Activated naive CD4-positive, alpha-beta T cell treated with anti-CD3 and anti-CD28 coated beads, Interleukin-2, amount 50 U/mL, for 16 hours (primary cell): ENCODE measurements around the gene LMO1.

Experiments used
- DNase-seq: peaks from one replicate; pipeline ENCODE4 v3.0.0-alpha.2; 2020

The LMO1 gene

DNA sequence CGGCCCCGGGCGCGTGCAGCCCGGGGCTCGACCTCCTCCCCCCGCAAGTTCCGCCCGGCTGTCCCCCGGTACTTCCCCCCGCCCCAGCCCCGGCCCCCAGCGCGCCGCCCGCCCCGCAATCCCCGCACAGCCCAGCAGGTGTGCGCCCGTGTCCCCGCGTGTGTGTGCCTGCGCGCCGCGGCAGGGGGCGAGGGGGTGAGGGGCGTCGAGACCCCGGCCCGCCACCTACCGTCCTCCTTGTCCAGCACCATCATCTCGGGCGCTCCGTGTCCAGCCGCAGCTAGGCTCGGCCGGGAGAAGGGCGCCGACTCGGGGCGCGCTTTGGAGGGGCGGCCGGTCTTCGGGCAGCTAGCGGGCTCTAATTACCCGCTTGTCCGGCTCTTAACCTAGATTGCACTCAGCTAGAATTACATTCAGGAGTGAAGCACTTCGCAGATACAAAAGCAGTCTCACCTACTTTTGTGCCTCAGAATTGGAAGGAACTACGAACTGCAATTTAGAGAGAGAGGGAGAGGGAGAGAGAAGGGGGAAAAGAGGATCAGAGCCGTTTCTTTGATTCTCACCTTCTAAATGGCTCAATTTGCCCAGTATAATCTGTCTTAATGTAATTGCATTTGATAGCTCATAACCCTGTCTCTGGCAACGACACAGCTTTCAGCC, 439 bp downstream of the LMO1 start:
- no peak for DNase-seq

- peak; percentile 37 for DNase-seq
Observed at GRCh38 chr11:8262552-8263108, 1.0 kb downstream of the LMO1 start.

GRCh38 chr11:8261921-8262551, 1.6 kb downstream of the LMO1 start:
- no peak for DNase-seq

DNA sequence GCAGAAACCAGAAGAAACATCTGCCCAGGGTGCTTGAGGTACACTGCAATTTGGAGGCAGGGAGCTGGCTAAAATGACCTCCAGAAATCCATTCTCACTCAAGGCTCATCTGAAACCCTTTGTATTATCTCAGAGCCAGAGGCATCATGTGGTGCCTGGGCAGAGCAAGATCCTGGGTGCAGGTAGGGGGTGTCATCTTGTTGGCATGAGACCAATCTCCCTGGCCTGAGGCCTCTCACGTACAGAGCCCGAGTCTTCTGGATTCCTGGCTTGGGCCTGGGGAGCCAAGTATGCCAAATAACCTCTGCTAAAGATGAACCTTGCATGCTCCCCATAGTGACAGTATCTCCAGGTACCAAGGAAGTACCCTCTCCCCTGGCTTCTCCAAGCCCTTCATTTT, 2.4 kb downstream of the LMO1 start:
- DNase-seq = no peak

- no peak for DNase-seq
Observed at GRCh38 chr11:8260202-8260966, 3.3 kb downstream of the LMO1 start.

DNA sequence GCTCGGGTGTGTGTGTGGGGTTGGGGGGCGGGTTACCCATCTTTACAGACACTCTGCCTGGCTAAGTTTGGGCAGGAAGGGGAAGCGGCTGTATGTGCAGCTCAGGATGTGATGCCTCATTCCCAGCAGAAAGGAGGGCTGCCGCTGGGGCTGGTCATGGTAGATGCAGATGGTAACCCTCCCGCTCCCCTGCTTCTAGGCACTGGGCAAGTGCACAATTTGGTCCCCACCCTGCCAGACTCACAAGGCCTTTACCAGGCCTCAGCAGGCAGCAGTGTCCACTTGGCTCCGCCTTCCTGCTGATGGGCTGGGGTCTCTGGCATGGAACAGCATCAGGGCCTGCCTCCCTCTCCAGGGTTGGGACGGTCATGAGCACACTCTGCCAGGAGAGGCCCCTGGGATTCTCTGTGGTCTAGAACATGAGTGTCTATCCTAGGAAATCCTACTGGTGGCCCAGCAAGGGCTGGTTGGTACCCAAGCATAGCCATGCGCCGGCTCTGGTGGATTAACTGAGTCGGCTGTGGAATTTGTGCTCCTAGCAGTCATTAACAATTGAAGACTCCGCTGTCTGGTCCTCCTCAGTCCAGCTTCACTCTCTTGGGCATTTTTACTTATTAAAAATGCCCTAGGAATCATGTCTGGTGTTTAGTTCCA, 4.2 kb downstream of the LMO1 start:
- no peak for DNase-seq

- DNase-seq = no peak
Observed at GRCh38 chr11:8258784-8259183, 4.9 kb downstream of the LMO1 start.

DNA sequence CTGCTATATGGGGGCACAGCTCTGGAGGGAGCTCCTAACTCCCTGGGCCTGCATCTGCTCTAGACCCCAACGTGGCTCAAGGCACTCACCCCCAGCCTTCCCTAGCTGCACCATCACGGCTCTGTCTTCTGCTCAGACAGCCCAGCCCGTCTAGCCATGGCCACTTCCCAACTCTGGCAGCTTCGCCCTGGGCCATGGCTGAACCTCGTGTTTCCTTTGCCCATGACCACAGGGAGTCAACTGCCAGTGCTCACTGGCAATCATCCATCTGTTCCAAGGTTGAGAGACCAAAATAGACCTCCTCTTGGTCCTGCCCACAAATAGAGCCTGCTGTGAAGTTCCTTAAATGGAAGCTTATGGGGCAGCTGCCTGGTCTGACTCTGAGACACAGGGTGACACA, 5.4 kb downstream of the LMO1 start:
- no peak for DNase-seq

- no peak for DNase-seq
Observed at GRCh38 chr11:8257003-8257664, 6.5 kb downstream of the LMO1 start.

GRCh38 chr11:8256271-8257002, 7.2 kb downstream of the LMO1 start:
- no peak for DNase-seq

- no peak for DNase-seq
Observed at GRCh38 chr11:8253566-8253965, 10.1 kb downstream of the LMO1 start.

DNA sequence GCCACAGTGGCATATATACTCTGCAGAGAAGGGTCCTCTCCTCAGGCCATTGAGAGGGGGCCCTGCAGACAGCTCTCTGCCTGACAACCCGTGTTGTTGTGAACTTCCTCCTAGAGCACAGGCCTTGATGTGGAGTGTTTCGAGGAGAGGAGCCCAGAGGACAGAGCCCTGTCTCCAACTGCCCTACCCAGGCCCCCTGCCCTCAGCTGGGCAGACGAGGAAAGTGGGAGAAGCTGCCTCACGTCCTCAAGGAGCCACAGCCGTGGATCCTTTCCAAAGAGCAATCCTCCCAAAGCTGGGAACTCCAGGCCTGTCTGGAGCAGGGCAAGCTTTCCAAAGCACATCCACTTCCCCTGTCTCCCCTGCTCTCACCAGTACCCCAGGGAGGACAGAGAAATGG, 10.7 kb downstream of the LMO1 start:
- no peak for DNase-seq

DNA sequence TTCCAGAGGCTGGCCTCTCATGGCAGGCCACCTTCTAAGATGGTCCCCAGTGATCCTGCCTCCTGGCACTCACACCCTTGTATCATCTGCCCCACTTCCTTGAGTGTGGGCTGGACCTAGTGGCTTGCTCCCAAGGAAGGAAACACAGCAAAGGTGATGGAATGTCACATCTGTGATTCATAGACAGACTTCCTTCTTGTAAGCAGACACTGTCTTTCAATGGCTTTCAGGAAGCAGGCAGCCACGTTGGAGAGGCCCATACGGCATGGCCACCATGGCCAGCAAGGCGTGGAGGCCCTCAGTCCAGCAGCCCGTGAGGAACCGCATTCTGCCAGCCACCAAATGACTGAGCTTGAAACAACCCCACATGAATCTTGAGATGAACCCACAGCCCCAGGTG, 11.3 kb downstream of the LMO1 start:
- no peak for DNase-seq

DNA sequence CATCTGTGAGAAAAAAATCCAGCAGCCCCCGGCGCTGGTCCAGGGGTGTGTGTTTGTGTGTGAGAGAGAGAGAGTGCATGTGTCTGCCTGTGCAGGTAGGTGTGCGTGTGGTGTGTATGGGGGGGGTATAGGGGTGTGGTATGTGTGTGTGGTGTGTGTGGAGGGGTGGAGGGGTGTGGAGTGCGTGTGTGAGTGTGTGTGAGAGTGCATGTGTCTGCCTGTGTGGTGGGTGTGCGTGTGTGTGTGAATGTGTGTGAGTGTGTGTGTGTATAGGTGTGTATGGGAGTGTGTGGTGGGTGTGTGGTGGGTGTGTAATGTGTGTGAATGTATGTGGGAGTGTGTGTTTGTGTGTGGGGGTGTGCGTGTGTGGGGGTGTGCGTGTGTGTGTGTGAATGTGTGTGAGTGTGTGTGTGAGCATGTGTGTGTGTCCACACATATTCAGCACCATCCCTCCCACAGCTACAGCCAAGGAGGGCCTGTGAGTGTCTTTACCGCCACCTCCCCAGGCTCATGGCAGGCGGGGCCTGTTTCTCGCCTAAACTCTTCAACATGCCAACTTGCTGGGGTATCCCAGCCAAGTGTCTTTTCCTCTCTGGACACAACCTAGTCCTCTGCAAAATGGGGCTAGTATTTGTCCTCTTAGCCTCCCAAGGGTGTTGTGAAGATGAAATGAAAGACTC, 11.9 kb downstream of the LMO1 start:
- DNase-seq = no peak

DNA sequence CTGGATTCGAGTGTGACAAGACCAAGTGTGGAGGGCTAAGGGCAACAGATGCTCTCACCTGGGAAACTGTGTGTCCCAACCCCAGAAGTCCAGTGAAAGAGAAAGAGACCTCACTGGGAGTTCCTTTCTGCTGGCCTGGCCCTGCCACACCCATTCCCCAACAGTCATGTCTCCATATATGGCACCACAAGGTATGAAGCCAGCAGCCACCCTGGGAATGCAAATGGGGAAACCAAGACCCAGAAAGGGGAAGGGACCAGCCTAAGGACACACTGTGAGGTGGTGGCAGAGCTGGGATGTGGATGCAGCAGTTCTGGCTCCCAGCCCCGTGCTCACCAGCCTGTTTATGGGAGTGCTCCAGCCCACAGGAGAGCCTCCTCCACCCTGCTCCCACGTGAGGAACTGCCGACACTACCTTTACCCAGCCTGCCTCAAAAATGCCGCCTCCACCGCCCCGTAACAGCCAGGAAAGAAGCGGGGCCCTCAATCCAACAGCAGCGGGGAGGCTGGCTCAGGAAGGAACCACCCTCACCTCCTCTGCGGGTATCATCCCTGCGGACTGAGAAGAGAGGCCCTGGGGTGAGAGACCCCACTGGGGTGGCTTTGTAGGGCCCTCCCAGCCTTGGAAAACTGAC, 12.6 kb downstream of the LMO1 start:
- no peak for DNase-seq

- DNase-seq = no peak
Observed at GRCh38 chr11:8250434-8250833, 13.2 kb downstream of the LMO1 start.

- no peak for DNase-seq
Observed at GRCh38 chr11:8249482-8249881, 14.2 kb downstream of the LMO1 start.

- DNase-seq = no peak
Observed at GRCh38 chr11:8248786-8249185, 14.9 kb downstream of the LMO1 start.

DNA sequence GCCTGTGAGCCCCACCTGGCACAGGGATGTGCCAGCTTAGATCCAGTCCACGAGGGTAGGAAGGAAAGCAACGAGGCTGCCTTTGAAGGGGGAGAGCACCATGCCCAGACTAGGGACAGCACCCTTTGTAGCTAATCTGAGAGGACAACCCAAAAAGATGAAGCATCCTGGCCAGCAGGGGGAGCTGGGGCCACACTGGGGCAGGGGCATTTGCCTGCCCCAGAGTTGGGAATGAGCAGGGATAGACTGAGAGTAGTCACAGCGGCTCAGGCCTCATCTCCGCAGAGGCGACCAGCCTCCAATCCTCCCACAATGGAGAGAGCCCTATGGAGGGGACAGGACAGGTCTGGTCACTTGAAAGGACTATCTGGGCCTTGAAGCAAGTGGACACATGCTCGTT, 16.4 kb downstream of the LMO1 start:
- peak; percentile 19 for DNase-seq

DNA sequence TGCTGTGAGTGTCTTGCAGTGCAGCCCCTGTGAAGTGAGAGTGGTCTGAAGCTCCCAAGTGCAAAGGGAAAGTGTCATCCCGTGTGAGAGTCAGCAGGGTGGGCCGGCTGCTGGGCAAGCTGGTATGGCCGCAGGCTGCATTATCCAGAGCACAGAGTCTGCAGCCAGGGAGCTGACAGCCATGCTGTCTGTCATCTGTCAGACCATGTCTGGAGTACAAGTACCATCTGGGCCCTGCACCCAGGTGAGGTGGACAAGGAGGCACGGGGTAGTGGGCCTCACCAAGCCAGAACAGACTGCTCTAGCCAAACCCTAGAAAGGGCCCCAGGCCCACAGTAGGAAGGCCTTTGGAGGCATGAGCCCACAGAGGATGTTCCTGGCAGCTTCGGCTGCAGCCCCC, 20.2 kb downstream of the LMO1 start:
- no peak for DNase-seq
